GM18873 (cell line): Measurements from ENCODE around the gene C17orf78.
"Not testable (repeated sequence)": the region's sequence is repeated elsewhere in the genome, so short reads cannot be mapped to it uniquely, and the experiment has no call there.

Source experiments
- ATAC-seq: cut with Tn5 transposase; IDR thresholded peaks from one replicate; pipeline ENCODE4 v1.9.1; 2021; ENCODE audit warnings: mild to moderate bottlenecking, moderate library complexity, moderate number of reproducible peaks; ENCODE audit not compliant: unreplicated experiment, low FRiP score

The C17orf78 gene

GRCh38 chr17:37430051-37430627 lies 54.4 kb downstream of the C17orf78 start:
- no peak for ATAC-seq

- no peak for ATAC-seq
Measured at GRCh38 chr17:37432671-37433070, 56.9 kb downstream of the C17orf78 start.

GRCh38 chr17:37438141-37438540 lies 62.4 kb downstream of the C17orf78 start:
- no peak for ATAC-seq

GRCh38 chr17:37440424-37440823 lies 64.6 kb downstream of the C17orf78 start:
- no peak for ATAC-seq

GRCh38 chr17:37441369-37442014 lies 65.7 kb downstream of the C17orf78 start:
- ATAC-seq, result not testable (repeated sequence)
